Subcutaneous adipose tissue (tissue), 4 donors: Measurements from ENCODE around the gene MYRF. TPM values are rescaled to one million over a fixed set of nuclear protein-coding genes. Genes with fewer than 3 reads are reported as not detected.

ENCODE experiments used
- total RNA-seq, 4 donors: library from RNA; depleted of rRNA; stranded (reverse); fragments of >200 nt; gene quantifications; one replicate each; pipeline ENCODE4 v1.1.0, GENCODE V29; 2016
- TF ChIP-seq, protein P1 (sequence below): fragments of 450-650 bp; IDR thresholded peaks from one replicate; pipeline ENCODE4 v1.5.1; 2016; ENCODE audit warnings: low read depth, mild to moderate bottlenecking, control low read depth, antibody characterized with exemption, moderate library complexity

The MYRF gene
- total RNA-seq, 4 donors from 2014 or later = 0.17 to 0.33 TPM; not detected in 2

DNA sequence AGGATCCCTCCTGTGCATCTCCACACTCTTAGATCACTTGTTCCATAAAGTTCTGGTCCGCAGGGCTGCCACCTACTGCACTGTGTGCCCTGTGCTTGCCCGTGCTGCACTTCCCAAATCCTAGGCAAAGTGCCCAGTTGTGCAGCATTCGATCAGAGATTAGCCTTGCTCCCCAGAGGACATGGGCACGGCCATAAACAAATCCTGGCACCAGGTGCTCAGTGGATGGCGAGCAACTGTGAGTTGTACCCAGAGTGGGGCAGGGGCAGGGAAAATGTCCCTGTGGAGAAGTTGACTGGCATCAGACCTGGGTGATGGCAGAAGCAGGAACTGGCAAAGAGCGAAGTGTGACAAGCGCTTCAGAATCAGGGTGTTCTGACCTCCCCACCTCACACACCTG is 80.3 kb downstream of the MYRF start:
- TF ChIP-seq, protein P1, sequence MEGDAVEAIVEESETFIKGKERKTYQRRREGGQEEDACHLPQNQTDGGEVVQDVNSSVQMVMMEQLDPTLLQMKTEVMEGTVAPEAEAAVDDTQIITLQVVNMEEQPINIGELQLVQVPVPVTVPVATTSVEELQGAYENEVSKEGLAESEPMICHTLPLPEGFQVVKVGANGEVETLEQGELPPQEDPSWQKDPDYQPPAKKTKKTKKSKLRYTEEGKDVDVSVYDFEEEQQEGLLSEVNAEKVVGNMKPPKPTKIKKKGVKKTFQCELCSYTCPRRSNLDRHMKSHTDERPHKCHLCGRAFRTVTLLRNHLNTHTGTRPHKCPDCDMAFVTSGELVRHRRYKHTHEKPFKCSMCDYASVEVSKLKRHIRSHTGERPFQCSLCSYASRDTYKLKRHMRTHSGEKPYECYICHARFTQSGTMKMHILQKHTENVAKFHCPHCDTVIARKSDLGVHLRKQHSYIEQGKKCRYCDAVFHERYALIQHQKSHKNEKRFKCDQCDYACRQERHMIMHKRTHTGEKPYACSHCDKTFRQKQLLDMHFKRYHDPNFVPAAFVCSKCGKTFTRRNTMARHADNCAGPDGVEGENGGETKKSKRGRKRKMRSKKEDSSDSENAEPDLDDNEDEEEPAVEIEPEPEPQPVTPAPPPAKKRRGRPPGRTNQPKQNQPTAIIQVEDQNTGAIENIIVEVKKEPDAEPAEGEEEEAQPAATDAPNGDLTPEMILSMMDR = no peak

DNA sequence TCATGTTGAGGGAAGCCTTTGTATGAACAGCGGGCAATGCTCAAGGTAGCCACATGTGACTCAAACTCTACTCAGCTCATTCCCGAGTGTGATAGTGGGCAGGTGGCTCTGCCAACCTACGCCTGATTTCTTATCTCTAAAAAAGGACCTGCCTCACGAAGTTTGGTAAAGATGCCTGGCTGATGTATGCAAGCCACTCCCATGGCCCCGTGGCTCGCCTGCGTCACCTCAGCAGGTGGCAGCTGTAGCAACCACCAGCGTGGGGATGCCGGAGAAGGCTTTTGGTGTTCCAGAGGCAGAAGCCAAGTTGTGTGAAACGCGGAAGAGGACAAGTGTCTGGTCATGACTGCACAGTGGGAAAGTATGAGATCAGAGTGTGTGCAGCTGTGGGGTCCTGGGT is 81.0 kb downstream of the MYRF start:
- TF ChIP-seq, protein P1 = no peak

DNA sequence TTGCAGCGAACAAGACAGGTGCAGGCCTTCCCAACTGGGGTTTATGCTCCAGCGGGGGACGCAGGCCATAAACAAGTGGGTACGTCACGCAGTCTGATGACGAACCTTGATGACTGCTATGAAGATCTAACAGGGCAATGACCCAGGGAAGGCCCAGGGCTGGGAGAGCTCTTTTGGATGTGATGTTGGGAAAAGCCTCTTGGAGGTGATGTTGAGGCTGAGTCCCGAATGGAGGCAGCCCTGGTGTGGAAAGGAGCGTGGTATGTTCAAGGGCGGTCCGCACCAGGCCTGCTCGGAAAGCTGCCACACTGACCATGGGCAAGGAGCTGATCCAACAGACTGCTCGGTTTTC is 81.5 kb downstream of the MYRF start:
- TF ChIP-seq, protein P1 = no peak

DNA sequence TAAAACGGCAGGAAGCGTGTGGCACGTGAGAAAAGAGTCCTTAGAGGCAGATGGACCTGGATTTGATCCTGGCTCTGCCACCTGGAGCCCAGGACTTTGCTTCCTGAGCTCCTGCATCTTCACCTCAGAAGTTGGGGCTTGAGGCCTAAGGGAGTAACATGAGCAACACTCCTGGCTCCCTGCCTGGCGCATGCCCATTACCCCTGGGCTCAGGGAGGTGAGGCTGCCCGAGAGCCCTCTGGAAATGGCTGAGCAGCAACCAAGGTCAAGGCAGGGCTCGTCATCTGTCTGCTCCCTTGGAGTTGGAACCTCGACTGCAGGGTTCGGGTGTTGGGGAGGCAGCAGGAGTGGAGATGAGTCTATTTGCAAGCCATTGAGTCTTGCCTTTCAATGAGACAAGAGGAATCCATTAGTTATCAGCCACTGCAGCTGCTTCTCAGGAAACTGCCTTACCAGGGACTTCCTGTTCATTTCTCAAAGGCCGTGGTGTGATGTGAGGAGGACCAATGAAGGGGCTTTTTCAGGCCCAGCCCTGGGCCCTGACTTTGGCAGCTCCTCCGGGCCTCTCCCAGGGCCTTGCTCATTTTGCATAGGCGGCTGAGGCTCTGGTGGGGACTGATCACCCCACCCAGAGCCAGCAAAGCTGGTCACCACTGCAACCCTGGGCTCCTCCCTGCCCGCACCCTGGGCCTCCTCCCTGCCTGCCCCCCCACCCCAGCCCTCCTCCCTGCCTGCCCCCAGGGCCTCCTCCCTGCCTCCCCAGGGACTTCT is 82.0 kb downstream of the MYRF start:
- TF ChIP-seq, protein P1 = no peak

- TF ChIP-seq, protein P1 = no peak
These were observed 83.8 kb downstream of the MYRF start for GRCh38 chr11:61836193-61836592.

GRCh38 chr11:61837411-61838005 is 85.1 kb downstream of the MYRF start:
- TF ChIP-seq, protein P1 = no peak

Other genes starting within 250 kb of the MYRF start
- 1 to 10 TPM in 2 of 4 donors, under 1 TPM in 1, not detected in 1; 0.22 to 1.7 (median 1.6) TPM for gene LRRC10B, start 243.9 kb upstream of the MYRF start, total RNA-seq
- 1 to 10 TPM in 3 of 4 donors, under 1 TPM in 1; 0.66 to 4.0 (median 1.4) TPM for gene SYT7, start 171.6 kb upstream of the MYRF start, total RNA-seq
- 1 to 10 TPM; 1.1 to 3.2 (median 1.8) TPM for gene DAGLA, start 72.2 kb upstream of the MYRF start, total RNA-seq
- gene TMEM258, start 40.0 kb downstream of the MYRF start, total RNA-seq = 10 to 100 TPM; 13.6 to 73.4 (median 44.3) TPM
- gene FEN1, start 40.3 kb downstream of the MYRF start, total RNA-seq = 1 to 10 TPM; 4.9 to 7.7 (median 6.3) TPM
- gene FADS1, start 64.4 kb downstream of the MYRF start, total RNA-seq = 100 to 1,000 TPM in 1 of 4 donors, 10 to 100 TPM in 3; 15.8 to 115 (median 29.4) TPM
- gene FADS2, start 75.7 kb downstream of the MYRF start, total RNA-seq = 10 to 100 TPM in 3 of 4 donors, 1 to 10 TPM in 1; 5.4 to 24.8 (median 14.7) TPM
- 100 to 1,000 TPM in 3 of 4 donors, 10 to 100 TPM in 1; 78.5 to 322 (median 136) TPM for gene FADS3, start 138.9 kb downstream of the MYRF start, total RNA-seq
- gene RAB3IL1, start 164.9 kb downstream of the MYRF start, total RNA-seq = 10 to 100 TPM; 12.7 to 36.8 (median 21.0) TPM
- 10 to 100 TPM in 2 of 4 donors, 1 to 10 TPM in 2; 8.1 to 14.3 (median 10.1) TPM for gene BEST1, start 197.7 kb downstream of the MYRF start, total RNA-seq
- gene FTH1, start 215.0 kb downstream of the MYRF start, total RNA-seq = over 10,000 TPM in 1 of 4 donors, 1,000 to 10,000 TPM in 3; 6,293 to 12,889 (median 8,191) TPM